Measurements from ENCODE around the gene ABI3. TPM values are rescaled to one million over a fixed set of nuclear protein-coding genes. Genes with fewer than 3 reads are reported as not detected.
A peak's percentile ranks its signal among the peaks of the same experiment; 100 is the strongest.

The ABI3 gene
- total and polyA plus RNA-seq, 9 of the 15 experiments (the other 6 are each of a cell fraction or from before 2014, with no cell fraction given): not detected

DNA sequence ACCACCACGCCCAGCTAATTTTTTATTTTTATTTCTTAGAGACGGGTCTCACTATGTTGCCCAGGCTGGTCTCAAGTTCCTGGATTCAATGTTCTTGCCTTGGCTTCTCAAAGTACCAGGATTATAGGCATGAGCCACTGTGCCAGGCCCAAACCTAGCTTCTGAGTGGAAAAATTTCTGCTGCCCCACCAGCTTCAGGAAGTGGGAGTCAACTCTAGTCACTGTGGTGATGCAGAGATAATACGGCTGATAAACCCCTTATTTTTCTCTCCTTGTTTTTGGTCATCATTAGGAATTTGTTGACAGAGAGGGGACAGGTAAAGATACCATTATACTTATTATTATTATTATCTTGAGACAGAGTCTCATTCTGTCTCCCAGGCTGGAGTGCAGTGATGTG, 47.9 kb downstream of the ABI3 start:
- Histone ChIP-seq H2AFZ (ENCODE audit: low read depth, low read length) (no peak overlapping the region), H3K27ac (ENCODE audit: extremely low read depth, low read depth, low read length) (no peak overlapping the region), H3K27me3 (ENCODE audit: control insufficient read depth in 2 of 2, insufficient read depth in 2 of 2, low read length in 2 of 2) (peaks cover 0 to 19% of the 10 kb centered on the region in 2 experiments; a peak in 2 of 5 replicates), H3K9me3 (replicated peaks; ENCODE audit: control insufficient read depth, insufficient read depth, low read depth, low read length) (no peaks in the 10 kb centered on the region), H3K9ac (ENCODE audit: insufficient read depth in 1 of 2, low read depth in 2 of 2, low read length in 2 of 2) (no peak overlapping the region), H3K4me1 (replicated peaks in 1 of 2; ENCODE audit: control insufficient read depth in 2 of 2, insufficient read depth in 2 of 2, low read length in 2 of 2) (peaks cover 4 to 13% of the 10 kb centered on the region in 2 experiments; a peak in 4 of 5 replicates), H3K79me2 (ENCODE audit: control insufficient read depth, insufficient read depth, low read length) (no peaks in the 10 kb centered on the region), H3K36me3 (ENCODE audit: control insufficient read depth, insufficient read depth, low read length) (no peaks in the 10 kb centered on the region), H4K20me1 (replicated peaks; ENCODE audit: control insufficient read depth, insufficient read depth, low read length) (no peaks in the 10 kb centered on the region), H3K4me2 (ENCODE audit: insufficient read depth, low read length) (no peak overlapping the region), H3K9me1 (ENCODE audit: control insufficient read depth, insufficient read depth, low read length) (no peaks in the 10 kb centered on the region), H3K4me3 (no peak overlapping the region)
- no peak for DNase-seq (ENCODE audit: extremely low read depth in 1 of 4, low spot score in 3 of 4)
- ChIA-PET POLR2A (interaction anchor here (0.5 kb wide), 1 partner anchor 29 kb away, joined by 3 read pairs; no protein-coding TSS in a partner anchor), CTCF (ENCODE audit: low intra/inter-chr PET ratio) (no interaction called here)
- in situ Hi-C loops (cut with MboI) (no loop called here), intact Hi-C loops (cut with micrococcal nuclease) (no loop called here)
- no TSS peak for BruUV-seq (replicated peaks)
- FAIRE-seq: no peak
- WGBS (ENCODE audit: insufficient coverage, low coverage, missing lambda C conversion rate): 33% methylated on average over 3 of the region's 3 CpGs
- TF ChIP-seq ZNF311 (CRISPR knock-in tag; IDR thresholded peaks at IDR 0.05): no peak
- no peak for TF ChIP-seq DPF2 (IDR thresholded peaks at IDR 0.05)
- TF ChIP-seq, protein P1, sequence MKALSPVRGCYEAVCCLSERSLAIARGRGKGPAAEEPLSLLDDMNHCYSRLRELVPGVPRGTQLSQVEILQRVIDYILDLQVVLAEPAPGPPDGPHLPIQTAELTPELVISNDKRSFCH (CRISPR knock-in tag; IDR thresholded peaks at IDR 0.05): no peak
- TF ChIP-seq, protein P1 (tag; IDR thresholded peaks at IDR 0.05): no peak
- TF ChIP-seq ZKSCAN1 (IDR thresholded peaks at IDR 0.05; ENCODE audit: low read depth, low read length): no peak
- no peak for ATAC-seq

DNA sequence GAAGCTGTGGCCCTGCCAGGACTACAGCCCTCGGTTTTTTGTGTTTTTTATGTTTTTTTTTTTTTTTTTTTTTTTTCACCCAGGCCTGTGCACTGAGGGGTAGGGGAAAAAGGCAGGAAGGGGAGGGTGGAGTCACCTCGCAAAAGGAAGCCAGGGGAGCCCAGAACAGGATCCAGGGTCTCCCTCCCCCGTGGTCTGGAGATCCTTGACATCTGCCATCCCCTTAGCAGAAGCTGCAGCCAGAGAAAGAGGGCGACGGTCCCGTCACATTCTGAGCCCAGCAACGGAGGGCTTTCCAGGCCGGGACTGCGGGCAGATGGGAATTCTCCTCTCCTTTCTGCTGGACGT, 49.1 kb downstream of the ABI3 start:
- Histone ChIP-seq H3K4me1 (replicated peaks in 1 of 2; ENCODE audit: control insufficient read depth in 2 of 2, insufficient read depth in 2 of 2, low read length in 2 of 2) (peaks cover 4 to 13% of the 10 kb centered on the region in 2 experiments; a peak in 4 of 5 replicates), H3K9me3 (replicated peaks; ENCODE audit: control insufficient read depth, insufficient read depth, low read depth, low read length) (no peaks in the 10 kb centered on the region), H3K27me3 (ENCODE audit: control insufficient read depth in 2 of 2, insufficient read depth in 2 of 2, low read length in 2 of 2) (peaks cover 0 to 23% of the 10 kb centered on the region in 2 experiments; a peak in 2 of 5 replicates), H3K9me1 (ENCODE audit: control insufficient read depth, insufficient read depth, low read length) (no peaks in the 10 kb centered on the region), H2AFZ (ENCODE audit: low read depth, low read length) (peak overlapping the region; percentile 89), H3K4me3 (no peak overlapping the region), H3K4me2 (ENCODE audit: insufficient read depth, low read length) (peak overlapping the region; percentile 69), H3K79me2 (ENCODE audit: control insufficient read depth, insufficient read depth, low read length) (no peaks in the 10 kb centered on the region), H3K27ac (ENCODE audit: extremely low read depth, low read depth, low read length) (no peak overlapping the region), H4K20me1 (replicated peaks; ENCODE audit: control insufficient read depth, insufficient read depth, low read length) (no peaks in the 10 kb centered on the region), H3K36me3 (ENCODE audit: control insufficient read depth, insufficient read depth, low read length) (no peaks in the 10 kb centered on the region), H3K9ac (ENCODE audit: insufficient read depth in 1 of 2, low read depth in 2 of 2, low read length in 2 of 2) (peak overlapping the region; percentile 47 to 88; a peak in 3 of 4 replicates)
- ChIA-PET POLR2A (interaction anchor here (0.5 to 1.4 kb wide), 2 partner anchors 9 to 139 kb away, joined by 3 read pairs; no protein-coding TSS in a partner anchor), CTCF (ENCODE audit: low intra/inter-chr PET ratio) (interaction anchor here (0.9 kb wide), 1 partner anchor 465 kb away, joined by 3 read pairs; no protein-coding TSS in a partner anchor)
- FAIRE-seq (no peak), DNase-seq (ENCODE audit: extremely low read depth in 1 of 4, low spot score in 3 of 4) (no peak), ATAC-seq (no peak)
- BruUV-seq (replicated peaks): no TSS peak
- WGBS (ENCODE audit: insufficient coverage, low coverage, missing lambda C conversion rate): 54% methylated on average over 8 of the region's 10 CpGs
- TF ChIP-seq LARP7 (IDR thresholded peaks at IDR 0.05) (no peak), RBM17 (IDR thresholded peaks at IDR 0.05; ENCODE audit: borderline replicate concordance, low read depth, low read length) (no peak), RUNX1 (IDR thresholded peaks at IDR 0.05; ENCODE audit: low read depth) (no peak), ZNF77 (CRISPR knock-in tag; IDR thresholded peaks at IDR 0.05) (no peak), ZNF408 (CRISPR knock-in tag; IDR thresholded peaks at IDR 0.05; ENCODE audit: low read depth) (no peak)
- TF ChIP-seq, protein P2, sequence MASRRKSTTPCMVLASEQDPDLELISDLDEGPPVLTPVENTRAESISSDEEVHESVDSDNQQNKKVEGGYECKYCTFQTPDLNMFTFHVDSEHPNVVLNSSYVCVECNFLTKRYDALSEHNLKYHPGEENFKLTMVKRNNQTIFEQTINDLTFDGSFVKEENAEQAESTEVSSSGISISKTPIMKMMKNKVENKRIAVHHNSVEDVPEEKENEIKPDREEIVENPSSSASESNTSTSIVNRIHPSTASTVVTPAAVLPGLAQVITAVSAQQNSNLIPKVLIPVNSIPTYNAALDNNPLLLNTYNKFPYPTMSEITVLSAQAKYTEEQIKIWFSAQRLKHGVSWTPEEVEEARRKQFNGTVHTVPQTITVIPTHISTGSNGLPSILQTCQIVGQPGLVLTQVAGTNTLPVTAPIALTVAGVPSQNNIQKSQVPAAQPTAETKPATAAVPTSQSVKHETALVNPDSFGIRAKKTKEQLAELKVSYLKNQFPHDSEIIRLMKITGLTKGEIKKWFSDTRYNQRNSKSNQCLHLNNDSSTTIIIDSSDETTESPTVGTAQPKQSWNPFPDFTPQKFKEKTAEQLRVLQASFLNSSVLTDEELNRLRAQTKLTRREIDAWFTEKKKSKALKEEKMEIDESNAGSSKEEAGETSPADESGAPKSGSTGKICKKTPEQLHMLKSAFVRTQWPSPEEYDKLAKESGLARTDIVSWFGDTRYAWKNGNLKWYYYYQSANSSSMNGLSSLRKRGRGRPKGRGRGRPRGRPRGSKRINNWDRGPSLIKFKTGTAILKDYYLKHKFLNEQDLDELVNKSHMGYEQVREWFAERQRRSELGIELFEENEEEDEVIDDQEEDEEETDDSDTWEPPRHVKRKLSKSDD (conservative IDR thresholded peaks at IDR 0.05; ENCODE audit: low read length): no peak
- TF ChIP-seq, protein P3, sequence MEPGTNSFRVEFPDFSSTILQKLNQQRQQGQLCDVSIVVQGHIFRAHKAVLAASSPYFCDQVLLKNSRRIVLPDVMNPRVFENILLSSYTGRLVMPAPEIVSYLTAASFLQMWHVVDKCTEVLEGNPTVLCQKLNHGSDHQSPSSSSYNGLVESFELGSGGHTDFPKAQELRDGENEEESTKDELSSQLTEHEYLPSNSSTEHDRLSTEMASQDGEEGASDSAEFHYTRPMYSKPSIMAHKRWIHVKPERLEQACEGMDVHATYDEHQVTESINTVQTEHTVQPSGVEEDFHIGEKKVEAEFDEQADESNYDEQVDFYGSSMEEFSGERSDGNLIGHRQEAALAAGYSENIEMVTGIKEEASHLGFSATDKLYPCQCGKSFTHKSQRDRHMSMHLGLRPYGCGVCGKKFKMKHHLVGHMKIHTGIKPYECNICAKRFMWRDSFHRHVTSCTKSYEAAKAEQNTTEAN (CRISPR knock-in tag; IDR thresholded peaks at IDR 0.05): no peak
- in situ Hi-C loops (cut with MboI) (no loop called here), intact Hi-C loops (cut with micrococcal nuclease) (no loop called here)

Data from K562 (cell line).